Measurements from ENCODE around the gene BCKDK.

- TF ChIP-seq CTCF (IDR thresholded peaks at IDR 0.05) (no peak; the same call in 1 of the 2 replicates), CHD2 (IDR thresholded peaks at IDR 0.05; ENCODE audit: low read length, partially characterized antibody) (peak; percentile 89), JUND (IDR thresholded peaks at IDR 0.05) (no peak), RAD21 (IDR thresholded peaks at IDR 0.05; ENCODE audit: low read length) (no peak; the same call in 1 of the 2 replicates), EZH2phosphoT487 (IDR thresholded peaks at IDR 0.05; ENCODE audit: borderline replicate concordance, low read depth) (no peak), FOXM1 (IDR thresholded peaks at IDR 0.05; ENCODE audit: low read depth) (no peak)
Observed at GRCh38 chr16:31073970-31074813, 34.0 kb upstream of the BCKDK start, which contains the start of the genes ZNF646 and ZNF668.
